Endothelial cell (in vitro differentiated cells): Measurements from ENCODE around the gene CDH23. TPM values are rescaled to one million over a fixed set of nuclear protein-coding genes. Genes with fewer than 3 reads are reported as not detected.

Experiments
- DNase-seq: peaks from one replicate; pipeline ENCODE4 v3.0.0; 2021; ENCODE audit warnings: low spot score
- H3K27ac Mint-ChIP-seq: one replicate; pipeline ENCODE4 v1.8.0; 2021; ENCODE audit warnings: mixed read lengths, inconsistent platforms; ENCODE audit not compliant: unreplicated experiment
- H3K27me3 Mint-ChIP-seq: one replicate; pipeline ENCODE4 v1.8.0; 2021; ENCODE audit warnings: mild to moderate bottlenecking, moderate library complexity, mixed read lengths, inconsistent platforms; ENCODE audit not compliant: unreplicated experiment
- H3K36me3 Mint-ChIP-seq: one replicate; pipeline ENCODE4 v1.8.0; 2021; ENCODE audit warnings: mild to moderate bottlenecking, low read depth, mixed read lengths, inconsistent platforms; ENCODE audit not compliant: unreplicated experiment
- H3K4me1 Mint-ChIP-seq: one replicate; pipeline ENCODE4 v1.8.0; 2021; ENCODE audit warnings: mild to moderate bottlenecking, mixed read lengths, inconsistent platforms; ENCODE audit not compliant: unreplicated experiment
- H3K4me3 Mint-ChIP-seq: one replicate; pipeline ENCODE4 v1.8.0; 2021; ENCODE audit warnings: mild to moderate bottlenecking, mixed read lengths, inconsistent platforms; ENCODE audit not compliant: unreplicated experiment
- H3K9me3 Mint-ChIP-seq: one replicate; pipeline ENCODE4 v1.8.0; 2021; ENCODE audit warnings: mixed read lengths, inconsistent platforms; ENCODE audit not compliant: unreplicated experiment
- CTCF ChIP-seq: fragments of 200-600 bp; sonication (generic); IDR thresholded peaks from one replicate; pipeline ENCODE4 v1.5.0; 2021; ENCODE audit warnings: antibody characterized with exemption; ENCODE audit not compliant: unreplicated experiment
- total RNA-seq: library from RNA; stranded (reverse); fragmentation: NEBNext Ultra II Directional; extraction: Animal tissue kit (Norgen Biotek cat#: 25700); gene quantifications from one replicate; pipeline ENCODE4 v1.2.1, GENCODE V29; 2021; ENCODE audit not compliant: unreplicated experiment

The CDH23 gene
- total RNA-seq, 1 donor from 2014 or later: 0.54 TPM

GRCh38 chr10:71765176-71765904 lies 368.6 kb downstream of the CDH23 start:
- TF ChIP-seq CTCF: no peak
- peaks cover 15% of the 10 kb centered on the region for H3K36me3 Mint-ChIP-seq
- H3K4me1 Mint-ChIP-seq: peaks cover 79% of the 10 kb centered on the region
- H3K27me3 Mint-ChIP-seq: peaks cover 6% of the 10 kb centered on the region
- no peak for DNase-seq
- H3K4me3 Mint-ChIP-seq: no peak overlapping the region
- H3K27ac Mint-ChIP-seq: peak overlapping the region; percentile 61
- H3K9me3 Mint-ChIP-seq: no peaks in the 10 kb centered on the region

DNA sequence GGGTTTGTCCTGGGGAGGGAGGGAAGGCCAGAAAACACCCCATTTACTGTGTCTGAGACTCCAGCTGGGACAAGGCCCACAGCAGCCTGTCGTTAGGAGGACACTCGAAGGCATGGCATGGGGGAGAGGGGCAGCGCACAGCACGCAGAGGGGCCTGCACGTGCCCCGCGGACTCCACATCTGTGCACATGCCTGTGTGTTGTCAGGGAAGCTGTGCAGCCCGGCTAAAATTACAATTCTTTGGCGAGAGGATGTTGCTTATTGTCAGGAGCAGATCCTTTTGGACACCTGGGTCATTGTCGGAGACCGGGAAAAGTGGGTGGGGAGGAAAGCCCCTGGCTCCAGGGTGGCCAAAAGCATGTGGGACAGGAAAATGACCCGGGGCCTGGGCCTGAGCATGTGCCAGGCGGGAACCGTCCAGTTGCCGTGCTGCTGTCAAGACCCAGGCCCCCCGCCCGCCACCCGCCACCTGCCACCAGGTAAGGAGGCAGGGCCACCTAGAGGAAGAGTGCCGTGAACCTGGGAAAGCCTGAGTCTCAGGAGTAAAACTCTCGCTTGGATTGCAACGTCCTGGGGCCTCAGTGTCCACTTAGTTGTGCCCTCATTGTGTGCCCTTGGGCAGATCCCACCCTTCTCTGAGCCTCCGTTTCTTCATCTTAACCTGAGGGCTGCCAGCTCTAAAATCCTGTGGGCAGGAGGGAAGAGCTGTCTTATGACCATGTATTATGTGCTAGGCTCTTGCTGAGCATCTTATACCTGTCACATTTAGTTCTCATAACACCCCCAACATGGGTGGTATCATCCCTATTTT lies 369.4 kb downstream of the CDH23 start:
- H3K4me3 Mint-ChIP-seq: no peak overlapping the region
- no peak for DNase-seq
- peaks cover 73% of the 10 kb centered on the region for H3K4me1 Mint-ChIP-seq
- peaks cover 9% of the 10 kb centered on the region for H3K36me3 Mint-ChIP-seq
- H3K27me3 Mint-ChIP-seq: peaks cover 4% of the 10 kb centered on the region
- no peaks in the 10 kb centered on the region for H3K9me3 Mint-ChIP-seq
- H3K27ac Mint-ChIP-seq: peak overlapping the region; percentile 98
- no peak for TF ChIP-seq CTCF

DNA sequence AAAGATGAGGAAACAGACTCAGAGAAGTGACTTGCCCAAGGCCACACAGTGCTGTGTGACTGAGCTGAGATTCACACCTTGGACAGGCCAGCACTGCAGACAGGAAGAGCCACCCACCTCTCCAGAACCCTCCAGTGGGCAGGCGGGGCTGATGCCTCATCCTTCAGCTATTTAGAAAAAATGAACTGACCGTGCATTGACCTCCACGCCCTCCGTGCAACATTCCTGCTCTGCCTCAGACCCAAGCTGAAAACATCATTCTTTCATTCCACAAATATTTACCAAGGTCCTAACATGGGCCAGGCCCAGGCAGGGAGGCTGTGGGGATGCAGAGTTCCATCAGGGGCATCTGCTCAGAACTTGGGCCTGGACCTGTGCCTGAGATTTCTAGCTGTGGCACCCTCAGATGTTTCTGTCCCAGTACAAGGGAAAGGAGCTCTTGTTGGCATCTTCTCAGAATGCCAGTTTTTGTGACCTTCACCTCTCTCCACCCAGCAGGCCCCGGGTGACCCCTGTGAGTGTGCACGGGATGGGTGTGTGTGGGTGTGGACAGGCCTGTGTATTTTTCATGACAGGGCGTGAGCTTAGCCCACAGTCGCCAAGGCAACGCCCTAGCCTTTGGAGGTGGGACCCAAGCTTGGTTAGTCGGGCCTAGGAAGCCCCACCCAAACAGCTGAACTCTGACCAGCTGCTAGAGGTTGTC lies 370.1 kb downstream of the CDH23 start:
- Mint-ChIP-seq H3K36me3 (peaks cover 8% of the 10 kb centered on the region), H3K4me1 (peaks cover 77% of the 10 kb centered on the region), H3K27me3 (peaks cover 6% of the 10 kb centered on the region), H3K9me3 (no peaks in the 10 kb centered on the region), H3K27ac (peak overlapping the region; percentile 98), H3K4me3 (no peak overlapping the region)
- no peak for TF ChIP-seq CTCF
- DNase-seq: no peak

DNA sequence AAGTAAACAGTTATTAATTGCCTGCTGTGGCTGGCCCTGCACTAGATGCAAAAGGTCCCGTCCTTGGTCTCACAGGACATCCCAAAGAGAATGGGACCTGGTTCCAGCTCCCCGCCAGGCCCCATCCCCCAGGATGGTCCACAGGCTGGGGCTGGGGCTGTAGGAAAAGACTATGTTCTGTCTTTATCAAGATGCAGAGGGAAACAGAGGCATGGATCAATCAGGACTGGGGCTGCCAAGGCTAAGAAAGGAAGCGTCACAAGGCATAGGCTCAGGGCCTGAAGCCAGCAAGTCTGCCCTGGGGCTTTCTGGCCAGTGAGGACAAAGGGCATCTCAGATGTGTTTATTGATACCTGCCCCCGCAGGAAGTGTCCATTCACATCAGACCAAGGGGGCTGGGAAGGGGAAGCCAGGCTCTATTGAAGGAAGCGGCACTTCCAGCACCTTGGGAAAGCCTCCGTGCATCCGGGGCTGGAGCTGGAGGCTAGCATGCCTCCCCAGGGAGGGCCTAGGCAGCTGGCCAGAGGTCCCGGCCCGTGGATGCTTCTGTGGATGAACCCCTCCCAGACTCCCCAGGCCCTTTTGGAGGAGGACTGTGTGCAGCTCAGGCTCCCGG lies 370.8 kb downstream of the CDH23 start:
- H3K4me3 Mint-ChIP-seq: no peak overlapping the region
- TF ChIP-seq CTCF: no peak
- H3K36me3 Mint-ChIP-seq: peaks cover 8% of the 10 kb centered on the region
- H3K27me3 Mint-ChIP-seq: peaks cover 10% of the 10 kb centered on the region
- peak; percentile 51 for DNase-seq
- peaks cover 79% of the 10 kb centered on the region for H3K4me1 Mint-ChIP-seq
- no peaks in the 10 kb centered on the region for H3K9me3 Mint-ChIP-seq
- H3K27ac Mint-ChIP-seq: peak overlapping the region; percentile 98
